Stimulated activated naive CD8-positive, alpha-beta T cell treated with anti-CD3 and anti-CD28 coated beads, Interleukin-15, amount 100 ng/mL, for 72 hours (primary cell): ENCODE data around the gene GPR37L1.
"Not testable (repeated sequence)": the region's sequence is repeated elsewhere in the genome, so short reads cannot be mapped to it uniquely, and the experiment has no call there.

ENCODE experiments used
- ATAC-seq: fragments of 150-1000 bp; cut with Tn5 transposase; 2 replicates; pipeline ENCODE4 v1.10.0; 2021; ENCODE audit warnings: mild to moderate bottlenecking, moderate library complexity
- DNase-seq, 2 donors: peaks; one replicate each; pipeline ENCODE4 v3.0.0; 2021 to 2022
- H3K27ac Mint-ChIP-seq, 2 donors: one replicate each; pipeline ENCODE4 v1.8.0; 2022; ENCODE audit warnings: mild to moderate bottlenecking in 2 of 2, mixed read lengths in 2 of 2, moderate library complexity in 2 of 2
- H3K27me3 Mint-ChIP-seq: one replicate; pipeline ENCODE4 v1.8.0; 2022; ENCODE audit warnings: mixed read lengths
- H3K4me1 Mint-ChIP-seq: one replicate; pipeline ENCODE4 v1.8.0; 2022; ENCODE audit warnings: mild to moderate bottlenecking, mixed read lengths
- H3K4me3 Mint-ChIP-seq, 2 donors: one replicate each; pipeline ENCODE4 v1.8.0; 2022; ENCODE audit warnings: mild to moderate bottlenecking in 2 of 2, mixed read lengths in 2 of 2, moderate library complexity in 1 of 2
- H3K9me3 Mint-ChIP-seq, 2 donors: one replicate each; pipeline ENCODE4 v1.8.0; 2022; ENCODE audit warnings: mixed read lengths in 2 of 2

GPR37L1 gene

GRCh38 chr1:202165267-202165941, 42.7 kb downstream of the GPR37L1 start:
- H3K9me3 Mint-ChIP-seq, result no peaks in the 10 kb centered on the region

GRCh38 chr1:202165942-202166843, 43.5 kb downstream of the GPR37L1 start:
- Mint-ChIP-seq H3K4me3 (peak overlapping the region; percentile 79 to 99), H3K27me3 (no peaks in the 10 kb centered on the region), H3K4me1 (peaks cover 84% of the 10 kb centered on the region), H3K27ac (peak overlapping the region; percentile 77 to 89), H3K9me3 (no peaks in the 10 kb centered on the region)
- DNase-seq, result no peak
- ATAC-seq, result no peak

More at GRCh38 chr1:202165267-202165941, 42.7 kb downstream of the GPR37L1 start:
- no peaks in the 10 kb centered on the region for H3K27me3 Mint-ChIP-seq
- peaks cover 83% of the 10 kb centered on the region for H3K4me1 Mint-ChIP-seq
- DNase-seq (peak in 1 of 2 donors; percentile 36), ATAC-seq (no peak)
- H3K27ac Mint-ChIP-seq, result peak overlapping the region; percentile 77 to 89
- H3K4me3 Mint-ChIP-seq, result peak overlapping the region; percentile 79 to 99

- not testable (repeated sequence) for H3K27ac Mint-ChIP-seq, ATAC-seq, H3K27me3 Mint-ChIP-seq, DNase-seq, H3K4me3 Mint-ChIP-seq, H3K9me3 Mint-ChIP-seq
- H3K4me1 Mint-ChIP-seq, result peaks cover 75% of the 10 kb centered on the region
Observed at GRCh38 chr1:202167054-202167453, 44.3 kb downstream of the GPR37L1 start.

GRCh38 chr1:202167708-202168415, 45.1 kb downstream of the GPR37L1 start:
- no peak overlapping the region for H3K27ac Mint-ChIP-seq
- DNase-seq (no peak), ATAC-seq (no peak)
- H3K4me3 Mint-ChIP-seq, result no peak overlapping the region
- H3K27me3 Mint-ChIP-seq, result no peaks in the 10 kb centered on the region
- H3K9me3 Mint-ChIP-seq, result no peaks in the 10 kb centered on the region
- H3K4me1 Mint-ChIP-seq, result peaks cover 67% of the 10 kb centered on the region

GRCh38 chr1:202168861-202169260, 46.1 kb downstream of the GPR37L1 start:
- no peaks in the 10 kb centered on the region for H3K9me3 Mint-ChIP-seq
- H3K4me1 Mint-ChIP-seq, result peaks cover 57% of the 10 kb centered on the region
- H3K27me3 Mint-ChIP-seq, result no peaks in the 10 kb centered on the region
- ATAC-seq (no peak), DNase-seq (no peak)
- no peak overlapping the region for H3K4me3 Mint-ChIP-seq
- H3K27ac Mint-ChIP-seq, result no peak overlapping the region

- Mint-ChIP-seq H3K9me3 (no peaks in the 10 kb centered on the region), H3K27me3 (no peaks in the 10 kb centered on the region), H3K4me3 (no peak overlapping the region), H3K27ac (no peak overlapping the region), H3K4me1 (peaks cover 39% of the 10 kb centered on the region)
- DNase-seq, result no peak
- ATAC-seq, result peak; percentile 25
Observed at GRCh38 chr1:202170726-202171125, 48.0 kb downstream of the GPR37L1 start.

GRCh38 chr1:202171292-202172014, 48.7 kb downstream of the GPR37L1 start:
- DNase-seq (no peak), ATAC-seq (peak; percentile 37)
- Mint-ChIP-seq H3K27ac (no peak overlapping the region), H3K9me3 (no peaks in the 10 kb centered on the region), H3K4me3 (no peak overlapping the region), H3K4me1 (peaks cover 31% of the 10 kb centered on the region), H3K27me3 (no peaks in the 10 kb centered on the region)

GRCh38 chr1:202172015-202172355, 49.3 kb downstream of the GPR37L1 start:
- DNase-seq, result no peak
- no peak overlapping the region for H3K4me3 Mint-ChIP-seq
- ATAC-seq, result peak; percentile 76
- peaks cover 26% of the 10 kb centered on the region for H3K4me1 Mint-ChIP-seq
- H3K27me3 Mint-ChIP-seq, result no peaks in the 10 kb centered on the region
- no peak overlapping the region for H3K27ac Mint-ChIP-seq
- H3K9me3 Mint-ChIP-seq, result no peaks in the 10 kb centered on the region

- no peak for ATAC-seq
- no peaks in the 10 kb centered on the region for H3K9me3 Mint-ChIP-seq
- H3K4me3 Mint-ChIP-seq, result no peak overlapping the region
- H3K4me1 Mint-ChIP-seq, result peaks cover 10% of the 10 kb centered on the region
- H3K27ac Mint-ChIP-seq, result no peak overlapping the region
- no peak for DNase-seq
- H3K27me3 Mint-ChIP-seq, result no peaks in the 10 kb centered on the region
Observed at GRCh38 chr1:202173993-202174392, 51.3 kb downstream of the GPR37L1 start.

- H3K27ac Mint-ChIP-seq, result no peak overlapping the region
- ATAC-seq (no peak), DNase-seq (no peak)
- H3K27me3 Mint-ChIP-seq, result no peaks in the 10 kb centered on the region
- H3K9me3 Mint-ChIP-seq, result no peaks in the 10 kb centered on the region
- H3K4me1 Mint-ChIP-seq, result peaks cover 12% of the 10 kb centered on the region
- no peak overlapping the region for H3K4me3 Mint-ChIP-seq
Observed at GRCh38 chr1:202176949-202177927, 54.5 kb downstream of the GPR37L1 start.

- DNase-seq, result no peak
- Mint-ChIP-seq H3K9me3 (no peaks in the 10 kb centered on the region), H3K27me3 (peaks cover 10% of the 10 kb centered on the region), H3K27ac (no peak overlapping the region), H3K4me1 (peaks cover 35% of the 10 kb centered on the region), H3K4me3 (no peak overlapping the region)
- no peak for ATAC-seq
Observed at GRCh38 chr1:202179828-202180750, 57.4 kb downstream of the GPR37L1 start.

- Mint-ChIP-seq H3K27me3 (peaks cover 17% of the 10 kb centered on the region), H3K4me1 (peaks cover 35% of the 10 kb centered on the region)
- DNase-seq, H3K27ac Mint-ChIP-seq, ATAC-seq, H3K4me3 Mint-ChIP-seq, H3K9me3 Mint-ChIP-seq: not testable (repeated sequence)
Observed at GRCh38 chr1:202180751-202181139, 58.0 kb downstream of the GPR37L1 start.

GRCh38 chr1:202181586-202181985, 58.9 kb downstream of the GPR37L1 start:
- peaks cover 20% of the 10 kb centered on the region for H3K27me3 Mint-ChIP-seq
- DNase-seq, result no peak
- peaks cover 35% of the 10 kb centered on the region for H3K4me1 Mint-ChIP-seq
- no peak for ATAC-seq
- no peak overlapping the region for H3K27ac Mint-ChIP-seq
- no peaks in the 10 kb centered on the region for H3K9me3 Mint-ChIP-seq
- H3K4me3 Mint-ChIP-seq, result no peak overlapping the region
